AG04449 (cell line): ENCODE measurements around the gene SLC47A2.

Source experiments
- CTCF ChIA-PET: fragments of 350-600 bp; formaldehyde crosslinking; extraction: SDS; loops from one replicate; lab custom pipeline; 2021; ENCODE audit warnings: antibody characterized with exemption; lab: Yijun Ruan, JAX
- POLR2A ChIA-PET: fragments of 400-600, 350-600 bp; formaldehyde crosslinking; extraction: SDS; loops from one replicate; lab custom pipeline; 2020; ENCODE audit warnings: antibody characterized with exemption, inconsistent platforms; lab: Yijun Ruan, JAX
- DNase-seq: peaks from one replicate; pipeline ENCODE4 v3.0.0-alpha.2; 2010; ENCODE audit warnings: low read depth, low spot score
- H3K4me3 ChIP-seq: 2 replicates; pipeline ENCODE4 v1.5.1; 2011; ENCODE audit warnings: low read depth, mild to moderate bottlenecking, control low read depth, low read length
- CTCF ChIP-seq: IDR thresholded peaks from one replicate; pipeline ENCODE4 v1.5.1; 2011; ENCODE audit warnings: mild to moderate bottlenecking, moderate library complexity, low read length, control low read depth, inconsistent platforms; ENCODE audit not compliant: insufficient read depth; ENCODE audit errors: missing control alignments

Gene SLC47A2

GRCh38 chr17:19755392-19755791 lies 39.0 kb upstream of the SLC47A2 start:
- no peak for DNase-seq
- TF ChIP-seq CTCF: no peak
- H3K4me3 ChIP-seq: no peak overlapping the region
- ChIA-PET POLR2A (no interaction called here), CTCF (interaction anchor here (0.9 to 19.5 kb wide), 4 partner anchors 9 to 242 kb away, joined by 5 to 217 read pairs (median 6); no protein-coding TSS in a partner anchor)

- H3K4me3 ChIP-seq: no peak overlapping the region
- ChIA-PET POLR2A (no interaction called here), CTCF (interaction anchor here (1.0 to 19.5 kb wide), 6 partner anchors 10 to 391 kb away, joined by 3 to 217 read pairs (median 5); partner anchors contain the start of gene B9D1)
- no peak for TF ChIP-seq CTCF
- DNase-seq: no peak
These were observed 37.5 kb upstream of the SLC47A2 start for GRCh38 chr17:19753661-19754463.

GRCh38 chr17:19753051-19753509 lies 36.7 kb upstream of the SLC47A2 start:
- POLR2A ChIA-PET: no interaction called here
- CTCF ChIA-PET: interaction anchor here (1.0 to 19.5 kb wide), 6 partner anchors 9 to 390 kb away, joined by 3 to 217 read pairs (median 4); partner anchors contain the start of gene B9D1
- no peak for DNase-seq
- H3K4me3 ChIP-seq: no peak overlapping the region
- no peak for TF ChIP-seq CTCF

GRCh38 chr17:19752216-19753050 lies 36.0 kb upstream of the SLC47A2 start:
- POLR2A ChIA-PET: no interaction called here
- no peak for TF ChIP-seq CTCF
- CTCF ChIA-PET: interaction anchor here (1.2 to 19.5 kb wide), 3 partner anchors 9 to 390 kb away, joined by 3 to 217 read pairs (median 7); partner anchors contain the start of gene B9D1
- no peak overlapping the region for H3K4me3 ChIP-seq
- DNase-seq: no peak

- ChIA-PET CTCF (interaction anchor here (1.2 to 19.5 kb wide), 3 partner anchors 13 to 388 kb away, joined by 4 to 217 read pairs (median 4); partner anchors contain the start of gene B9D1), POLR2A (no interaction called here)
- TF ChIP-seq CTCF: no peak
- H3K4me3 ChIP-seq: no peak overlapping the region
- DNase-seq: no peak
These were observed 34.5 kb upstream of the SLC47A2 start for GRCh38 chr17:19750835-19751234.
